ENCODE results near the gene PSMA7. TPM values are rescaled to one million over a fixed set of nuclear protein-coding genes. Genes with fewer than 3 reads are reported as not detected.

The PSMA7 gene
- total RNA-seq, 4 donors from 2014 or later = 261 to 349 (median 304) TPM

- Histone ChIP-seq H3K27ac (replicated peaks in 1 of 4) (peak overlapping the region; percentile 91 to 98 (median 96)), H3K4me3 (peak overlapping the region; percentile 86 to 99 (median 93)), H3K4me1 (peaks cover 26 to 46% (median 31%) of the 10 kb centered on the region in 4 donors), H3K27me3 (peaks cover 0 to 32% (median 2%) of the 10 kb centered on the region in 4 donors), H3K36me3 (peaks cover 13 to 20% (median 18%) of the 10 kb centered on the region in 4 donors), H3K9me3 (no peaks in the 10 kb centered on the region)
- TF ChIP-seq EP300 (IDR thresholded peaks at IDR 0.05) = no peak
- peak; percentile 64 to 74 for TF ChIP-seq POLR2AphosphoS5 (IDR thresholded peaks at IDR 0.05)
- TF ChIP-seq CTCF (IDR thresholded peaks at IDR 0.05) = no peak
- peak; percentile 46 for TF ChIP-seq POLR2A (IDR thresholded peaks at IDR 0.05; ENCODE audit: low read depth)
- WGBS = 23% methylated on average over 43 of the region's 45 CpGs
- DNase-seq (ENCODE audit: extremely low spot score) = peak; percentile 93
- intact Hi-C loops (cut with DNase I) = no loop called here
Measured at GRCh38 chr20:62120990-62121775, 22.0 kb downstream of the PSMA7 start.

DNA sequence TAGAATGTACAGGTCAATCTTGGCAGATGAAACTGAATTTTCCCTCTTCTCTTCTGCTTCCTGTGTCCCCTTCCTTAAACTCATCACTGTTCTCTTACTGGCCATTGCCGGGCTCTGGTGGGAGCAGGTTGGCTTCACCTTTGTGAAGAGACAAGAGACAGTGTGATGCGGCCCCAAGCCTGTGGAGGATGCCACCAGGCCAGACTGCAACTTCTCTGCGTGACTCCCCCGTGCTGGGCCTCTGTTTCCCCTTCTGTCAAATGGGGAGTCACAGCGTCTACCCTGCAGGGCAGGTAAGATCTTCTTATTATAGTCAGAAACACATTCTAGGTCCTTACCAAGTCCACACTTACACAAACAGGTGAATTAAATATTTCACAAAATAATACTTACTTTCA, 22.8 kb downstream of the PSMA7 start:
- DNase-seq (ENCODE audit: extremely low spot score) = no peak
- TF ChIP-seq POLR2A (IDR thresholded peaks at IDR 0.05; ENCODE audit: low read depth) (no peak), POLR2AphosphoS5 (IDR thresholded peaks at IDR 0.05) (no peak), EP300 (IDR thresholded peaks at IDR 0.05) (no peak), CTCF (IDR thresholded peaks at IDR 0.05) (no peak)
- WGBS = 84% methylated on average over 5 of the region's 5 CpGs
- Histone ChIP-seq H3K4me1 (peaks cover 26 to 46% (median 31%) of the 10 kb centered on the region in 4 donors), H3K27ac (replicated peaks in 1 of 4) (no peak overlapping the region), H3K9me3 (no peaks in the 10 kb centered on the region), H3K27me3 (peaks cover 0 to 37% (median 2%) of the 10 kb centered on the region in 4 donors), H3K4me3 (no peak overlapping the region), H3K36me3 (peaks cover 5 to 12% (median 10%) of the 10 kb centered on the region in 4 donors)
- intact Hi-C loops (cut with DNase I) = no loop called here

- H3K27me3 ChIP-seq = peaks cover 0 to 43% (median 2%) of the 10 kb centered on the region in 4 donors
- H3K27ac ChIP-seq (replicated peaks in 1 of 4) = no peak overlapping the region
- DNase-seq (ENCODE audit: extremely low spot score) = no peak
- H3K4me3 ChIP-seq = no peak overlapping the region
- TF ChIP-seq POLR2A (IDR thresholded peaks at IDR 0.05; ENCODE audit: low read depth) = no peak
- no peak for TF ChIP-seq CTCF (IDR thresholded peaks at IDR 0.05)
- no peak for TF ChIP-seq POLR2AphosphoS5 (IDR thresholded peaks at IDR 0.05)
- TF ChIP-seq EP300 (IDR thresholded peaks at IDR 0.05) = no peak
- H3K4me1 ChIP-seq = peaks cover 26 to 46% (median 31%) of the 10 kb centered on the region in 4 donors
- intact Hi-C loops (cut with DNase I) = no loop called here
- H3K36me3 ChIP-seq = peaks cover 0 to 6% (median 4%) of the 10 kb centered on the region in 4 donors
- WGBS = 62% methylated on average over 10 of the region's 10 CpGs
- no peaks in the 10 kb centered on the region for H3K9me3 ChIP-seq
Measured at GRCh38 chr20:62119591-62120364, 23.4 kb downstream of the PSMA7 start.

DNA sequence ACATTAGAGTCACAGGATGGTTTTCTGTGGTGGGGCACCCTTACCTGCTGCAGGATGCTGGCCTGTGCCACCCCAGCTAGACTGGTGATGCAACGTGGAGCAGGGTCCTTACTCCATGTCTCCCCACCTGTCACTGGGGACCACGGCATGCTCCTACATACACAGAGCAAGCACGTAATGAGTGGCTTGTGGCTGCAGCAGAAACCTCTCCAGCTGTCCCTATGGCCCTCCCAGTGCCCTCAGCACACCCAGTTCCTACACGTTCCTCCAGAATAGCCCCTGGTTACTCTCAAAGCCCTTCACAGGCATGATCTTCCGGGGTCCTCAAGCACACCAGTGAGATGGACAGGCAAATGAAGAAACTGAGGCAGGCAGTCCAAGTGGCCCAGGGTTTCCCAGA, 24.1 kb downstream of the PSMA7 start:
- Histone ChIP-seq H3K9me3 (no peaks in the 10 kb centered on the region), H3K36me3 (peaks cover 0 to under 1% (median 0%) of the 10 kb centered on the region in 4 donors), H3K4me1 (peaks cover 20 to 43% (median 25%) of the 10 kb centered on the region in 4 donors), H3K27ac (replicated peaks in 1 of 4) (no peak overlapping the region), H3K27me3 (peaks cover 0 to 49% (median 2%) of the 10 kb centered on the region in 4 donors), H3K4me3 (no peak overlapping the region)
- TF ChIP-seq EP300 (IDR thresholded peaks at IDR 0.05) (no peak), POLR2AphosphoS5 (IDR thresholded peaks at IDR 0.05) (no peak), POLR2A (IDR thresholded peaks at IDR 0.05; ENCODE audit: low read depth) (no peak), CTCF (IDR thresholded peaks at IDR 0.05) (no peak)
- intact Hi-C loops (cut with DNase I) = no loop called here
- 80% methylated on average over 3 of the region's 5 CpGs for WGBS
- no peak for DNase-seq (ENCODE audit: extremely low spot score)
